ENCODE measurements around the gene FAM20B.

GRCh38 chr1:179055937-179056336 lies 30.2 kb downstream of the FAM20B start:
- no peak for TF ChIP-seq CTCF (IDR thresholded peaks at IDR 0.05)
- TF ChIP-seq POLR2A (IDR thresholded peaks at IDR 0.05) = no peak

Data from lower leg skin (tissue), 3 donors.